ENCODE measurements around the gene PIGL.

Gene PIGL

DNA sequence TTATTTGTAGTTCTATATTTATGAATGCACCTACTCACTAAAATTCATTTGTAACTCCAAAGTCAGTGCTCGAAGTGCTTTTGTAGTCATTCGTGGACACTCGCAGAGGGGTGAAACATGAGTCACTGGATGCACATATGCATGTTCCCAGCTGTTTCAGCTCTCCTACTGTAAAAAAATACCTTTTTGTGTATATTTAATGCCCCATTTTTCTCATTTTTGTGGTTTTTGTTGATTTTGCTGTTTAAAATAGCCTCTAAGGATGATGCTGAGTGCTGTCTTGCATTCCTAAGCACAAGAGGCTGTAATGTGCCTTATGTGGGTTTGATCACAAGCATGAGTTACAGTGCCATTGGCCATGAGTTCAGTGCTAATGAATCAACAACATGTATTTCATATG is 105.6 kb downstream of the PIGL start:
- FAIRE-seq, result no peak
- no peak for DNase-seq (ENCODE audit: insufficient read length, low spot score)
- TF ChIP-seq TAF1 (IDR thresholded peaks at IDR 0.05; ENCODE audit: low read depth, low read length) (no peak), PAX5 (IDR thresholded peaks at IDR 0.05; ENCODE audit: insufficient read depth, low read length, severe bottlenecking) (no peak), POU2F2 (IDR thresholded peaks at IDR 0.05; ENCODE audit: low read depth, low read length) (no peak), POLR2AphosphoS5 (IDR thresholded peaks at IDR 0.05; ENCODE audit: low read depth, low read length) (no peak), SPI1 (IDR thresholded peaks at IDR 0.05; ENCODE audit: low read depth, low read length) (no peak), POLR2A (IDR thresholded peaks at IDR 0.05; ENCODE audit: low read depth, low read length) (no peak)

DNA sequence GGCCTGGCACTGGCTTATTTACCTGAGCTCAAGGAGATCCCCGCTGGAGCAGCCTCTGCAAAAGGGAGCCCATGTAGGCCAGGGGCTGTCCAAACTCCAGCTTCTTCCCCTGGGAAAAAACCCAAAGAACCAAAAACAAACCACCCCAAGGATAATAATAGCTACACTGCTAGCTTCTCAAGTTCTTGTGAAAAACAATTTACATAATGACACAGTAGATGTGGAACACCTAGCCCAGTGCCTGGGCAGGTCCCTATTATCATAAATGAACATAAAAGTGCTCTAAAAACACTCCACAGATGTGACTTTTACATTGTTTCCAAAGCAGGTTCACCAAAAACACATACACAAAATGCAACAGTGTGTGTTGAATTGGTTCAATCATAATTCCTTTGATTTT is 109.0 kb downstream of the PIGL start:
- FAIRE-seq, result no peak
- DNase-seq (ENCODE audit: insufficient read length, low spot score), result no peak
- TF ChIP-seq POLR2A (IDR thresholded peaks at IDR 0.05; ENCODE audit: low read depth, low read length) (no peak), POLR2AphosphoS5 (IDR thresholded peaks at IDR 0.05; ENCODE audit: low read depth, low read length) (no peak), PAX5 (IDR thresholded peaks at IDR 0.05; ENCODE audit: insufficient read depth, low read length, severe bottlenecking) (no peak), SPI1 (IDR thresholded peaks at IDR 0.05; ENCODE audit: low read depth, low read length) (no peak), TAF1 (IDR thresholded peaks at IDR 0.05; ENCODE audit: low read depth, low read length) (no peak), POU2F2 (IDR thresholded peaks at IDR 0.05; ENCODE audit: low read depth, low read length) (no peak)

DNA sequence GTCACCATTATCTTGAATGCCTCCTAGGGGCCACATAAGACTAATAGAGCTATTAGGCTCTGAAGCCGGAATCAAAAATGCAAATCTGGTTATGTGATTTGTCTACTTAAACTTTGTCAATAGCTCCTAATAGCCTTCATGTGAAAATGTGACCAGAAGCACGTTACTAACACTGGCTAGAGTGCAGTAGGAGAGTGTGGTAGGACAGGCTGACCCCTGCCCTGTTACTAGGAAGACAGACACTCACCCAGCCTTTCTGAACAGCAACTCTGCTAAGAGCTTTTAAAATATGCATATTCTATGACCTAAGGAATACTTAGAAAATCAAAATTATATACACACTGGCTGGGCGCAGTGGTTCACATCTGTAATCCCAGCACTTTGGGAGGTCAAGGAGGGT is 110.0 kb downstream of the PIGL start:
- FAIRE-seq (no peak), DNase-seq (ENCODE audit: insufficient read length, low spot score) (no peak)
- TF ChIP-seq TAF1 (IDR thresholded peaks at IDR 0.05; ENCODE audit: low read depth, low read length) (no peak), POLR2AphosphoS5 (IDR thresholded peaks at IDR 0.05; ENCODE audit: low read depth, low read length) (no peak)

DNA sequence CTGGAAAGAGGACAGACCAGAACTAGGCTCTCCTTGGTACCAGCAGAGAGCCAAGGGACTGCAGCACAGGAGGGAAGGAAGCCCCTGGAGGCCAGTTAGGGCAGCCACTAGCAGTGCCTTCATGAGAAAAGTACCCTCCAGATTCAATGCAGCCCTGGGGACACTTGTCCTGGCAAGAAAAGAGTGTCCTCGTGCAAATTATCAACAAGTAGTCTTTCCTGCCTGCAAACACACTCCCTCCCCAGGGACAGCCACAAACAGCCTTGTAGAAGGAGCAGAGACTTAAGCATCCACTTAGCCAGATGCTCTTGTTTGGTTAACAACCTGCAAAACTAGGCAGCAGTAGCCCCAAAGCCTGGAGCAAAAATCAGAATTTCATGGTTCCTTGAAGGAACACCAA is 112.0 kb downstream of the PIGL start:
- no peak for DNase-seq (ENCODE audit: insufficient read length, low spot score)
- no peak for FAIRE-seq
- TF ChIP-seq SPI1 (IDR thresholded peaks at IDR 0.05; ENCODE audit: low read depth, low read length), result no peak
- TF ChIP-seq POU2F2 (IDR thresholded peaks at IDR 0.05; ENCODE audit: low read depth, low read length), result no peak
- TF ChIP-seq POLR2A (IDR thresholded peaks at IDR 0.05; ENCODE audit: low read depth, low read length), result no peak
- no peak for TF ChIP-seq PAX5 (IDR thresholded peaks at IDR 0.05; ENCODE audit: insufficient read depth, low read length, severe bottlenecking)
- TF ChIP-seq POLR2AphosphoS5 (IDR thresholded peaks at IDR 0.05; ENCODE audit: low read depth, low read length), result no peak
- TF ChIP-seq TAF1 (IDR thresholded peaks at IDR 0.05; ENCODE audit: low read depth, low read length), result no peak

DNA sequence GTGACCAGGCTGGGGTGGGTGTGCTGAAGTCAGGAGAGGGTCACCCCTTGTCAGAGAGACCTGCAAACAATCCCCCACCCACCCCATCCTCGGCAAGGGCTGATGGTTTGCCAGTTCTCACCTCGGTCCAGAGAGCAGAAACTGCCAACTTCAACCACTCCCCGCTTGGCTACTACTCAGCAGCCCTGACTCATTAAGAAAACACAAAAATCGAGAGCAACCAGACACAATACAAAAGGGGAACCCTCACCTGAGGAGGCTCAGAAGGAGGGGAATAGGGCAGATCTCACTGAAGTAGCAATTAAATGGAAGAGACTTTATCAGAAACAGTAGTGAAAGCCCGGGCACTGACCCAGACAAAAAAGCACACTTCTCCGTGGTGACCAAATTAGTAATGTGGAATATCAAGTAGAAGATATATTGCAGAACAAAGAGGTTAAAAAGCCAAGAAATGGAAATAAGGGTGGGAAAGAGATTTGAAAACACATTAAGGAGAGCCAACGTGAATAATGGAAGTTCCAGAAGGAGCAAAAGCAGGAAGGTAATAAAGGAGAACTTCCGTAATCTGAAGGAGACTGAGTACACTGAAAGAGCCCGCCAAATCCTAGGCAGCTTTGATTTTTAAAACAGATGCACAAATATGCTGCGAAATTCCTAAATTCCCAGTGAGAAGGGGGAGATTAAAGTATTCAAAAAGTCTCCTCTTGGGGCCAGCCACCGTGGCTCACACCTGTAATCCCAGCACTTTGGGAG is 112.7 kb downstream of the PIGL start:
- TF ChIP-seq POLR2AphosphoS5 (IDR thresholded peaks at IDR 0.05; ENCODE audit: low read depth, low read length) (no peak), SPI1 (IDR thresholded peaks at IDR 0.05; ENCODE audit: low read depth, low read length) (peak; percentile 79), TAF1 (IDR thresholded peaks at IDR 0.05; ENCODE audit: low read depth, low read length) (no peak), PAX5 (IDR thresholded peaks at IDR 0.05; ENCODE audit: insufficient read depth, low read length, severe bottlenecking) (no peak)
- peak; percentile 56 for FAIRE-seq
- DNase-seq (ENCODE audit: insufficient read length, low spot score), result peak; percentile 51

DNA sequence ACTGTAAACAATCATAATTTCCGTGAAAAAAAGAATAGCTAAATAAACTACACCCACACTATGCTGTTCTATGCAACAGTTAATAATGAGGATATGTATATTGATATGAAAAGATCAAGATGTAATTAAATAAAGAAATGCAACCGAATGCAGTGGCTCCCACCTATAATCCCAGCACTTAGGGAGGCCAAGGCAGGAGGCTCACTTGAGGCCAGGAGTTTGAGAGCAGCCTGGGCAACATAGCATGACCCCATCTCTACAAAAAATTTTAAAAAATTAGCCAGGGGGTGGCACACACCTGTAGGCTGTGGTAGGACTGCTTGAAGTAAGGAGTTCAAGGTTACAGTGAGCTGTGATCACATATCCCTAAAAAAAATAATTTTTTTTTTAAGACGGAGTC is 121.4 kb downstream of the PIGL start:
- TF ChIP-seq TAF1 (IDR thresholded peaks at IDR 0.05; ENCODE audit: low read depth, low read length) (no peak), POU2F2 (IDR thresholded peaks at IDR 0.05; ENCODE audit: low read depth, low read length) (no peak), POLR2AphosphoS5 (IDR thresholded peaks at IDR 0.05; ENCODE audit: low read depth, low read length) (no peak), SPI1 (IDR thresholded peaks at IDR 0.05; ENCODE audit: low read depth, low read length) (no peak), PAX5 (IDR thresholded peaks at IDR 0.05; ENCODE audit: insufficient read depth, low read length, severe bottlenecking) (no peak), POLR2A (IDR thresholded peaks at IDR 0.05; ENCODE audit: low read depth, low read length) (no peak)
- FAIRE-seq, result no peak
- DNase-seq (ENCODE audit: insufficient read length, low spot score), result no peak

- no peak for DNase-seq (ENCODE audit: insufficient read length, low spot score)
- no peak for FAIRE-seq
- no peak for TF ChIP-seq POLR2A (IDR thresholded peaks at IDR 0.05; ENCODE audit: low read depth, low read length)
- no peak for TF ChIP-seq SPI1 (IDR thresholded peaks at IDR 0.05; ENCODE audit: low read depth, low read length)
- no peak for TF ChIP-seq TAF1 (IDR thresholded peaks at IDR 0.05; ENCODE audit: low read depth, low read length)
- no peak for TF ChIP-seq PAX5 (IDR thresholded peaks at IDR 0.05; ENCODE audit: insufficient read depth, low read length, severe bottlenecking)
- no peak for TF ChIP-seq POU2F2 (IDR thresholded peaks at IDR 0.05; ENCODE audit: low read depth, low read length)
- TF ChIP-seq POLR2AphosphoS5 (IDR thresholded peaks at IDR 0.05; ENCODE audit: low read depth, low read length), result no peak
Observed at GRCh38 chr17:16339402-16339801, 122.4 kb downstream of the PIGL start.

GRCh38 chr17:16339959-16340358 is 122.9 kb downstream of the PIGL start:
- FAIRE-seq, result no peak
- TF ChIP-seq SPI1 (IDR thresholded peaks at IDR 0.05; ENCODE audit: low read depth, low read length) (no peak), TAF1 (IDR thresholded peaks at IDR 0.05; ENCODE audit: low read depth, low read length) (no peak)
- DNase-seq (ENCODE audit: insufficient read length, low spot score), result no peak

DNA sequence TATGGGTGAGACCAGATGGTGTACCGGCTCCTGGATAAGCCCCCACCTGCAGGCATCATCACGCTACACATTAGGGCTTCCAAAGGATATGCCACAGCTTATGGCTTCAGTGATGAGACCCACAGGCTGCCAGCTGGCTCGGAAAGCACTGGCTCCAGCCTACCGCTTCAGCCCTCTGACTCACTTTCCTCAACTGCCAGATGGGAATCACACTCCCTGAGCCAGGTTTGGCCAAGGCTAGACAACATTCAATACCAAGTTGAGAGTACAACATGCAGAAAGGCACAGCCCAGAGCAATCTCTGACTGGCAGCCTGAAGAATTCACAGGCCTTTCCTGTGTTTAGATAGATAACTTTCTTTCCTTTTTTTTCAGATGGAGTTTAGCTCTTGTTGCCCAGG is 126.0 kb downstream of the PIGL start:
- DNase-seq (ENCODE audit: insufficient read length, low spot score) (no peak), FAIRE-seq (no peak)
- TF ChIP-seq POU2F2 (IDR thresholded peaks at IDR 0.05; ENCODE audit: low read depth, low read length) (no peak), PAX5 (IDR thresholded peaks at IDR 0.05; ENCODE audit: insufficient read depth, low read length, severe bottlenecking) (no peak), SPI1 (IDR thresholded peaks at IDR 0.05; ENCODE audit: low read depth, low read length) (no peak), POLR2A (IDR thresholded peaks at IDR 0.05; ENCODE audit: low read depth, low read length) (no peak)

GRCh38 chr17:16343569-16343968 is 126.6 kb downstream of the PIGL start:
- TF ChIP-seq TAF1 (IDR thresholded peaks at IDR 0.05; ENCODE audit: low read depth, low read length) (no peak), PAX5 (IDR thresholded peaks at IDR 0.05; ENCODE audit: insufficient read depth, low read length, severe bottlenecking) (no peak), SPI1 (IDR thresholded peaks at IDR 0.05; ENCODE audit: low read depth, low read length) (no peak), POLR2AphosphoS5 (IDR thresholded peaks at IDR 0.05; ENCODE audit: low read depth, low read length) (no peak)
- no peak for FAIRE-seq
- no peak for DNase-seq (ENCODE audit: insufficient read length, low spot score)

Data from GM12891 (cell line).